Activated T-helper 1 cell treated with anti-CD3 and anti-CD28 coated beads, Interleukin-12 subunit alpha, Interleukin-12 subunit beta, Interleukin-2, Interleukin-4 antibody, amounts not matched to agents 30 ng/mL and 10 ng/mL and 1 ng/mL, durations not matched to agents 14 hours and 24 hours and 36 hours (primary cell): ENCODE results near the gene ARF3. TPM values are rescaled to one million over a fixed set of nuclear protein-coding genes. Genes with fewer than 3 reads are reported as not detected.
"Not testable (repeated sequence)": the region's sequence is repeated elsewhere in the genome, so short reads cannot be mapped to it uniquely, and the experiment has no call there.

ENCODE experiments used
- DNase-seq: peaks from one replicate; pipeline ENCODE4 v3.0.0; 2021; ENCODE audit warnings: low spot score
- H3K27ac Mint-ChIP-seq: one replicate; pipeline ENCODE4 v1.8.0; 2021; ENCODE audit warnings: mild to moderate bottlenecking, mixed read lengths
- H3K27me3 Mint-ChIP-seq: one replicate; pipeline ENCODE4 v1.8.0; 2022; ENCODE audit warnings: mild to moderate bottlenecking, moderate library complexity, mixed read lengths; ENCODE audit not compliant: insufficient read depth
- H3K36me3 Mint-ChIP-seq: one replicate; pipeline ENCODE4 v1.8.0; 2021; ENCODE audit warnings: low read depth, mixed read lengths
- H3K4me1 Mint-ChIP-seq: one replicate; pipeline ENCODE4 v1.8.0; 2021; ENCODE audit warnings: low read depth, mixed read lengths
- H3K4me3 Mint-ChIP-seq: one replicate; pipeline ENCODE4 v1.8.0; 2021; ENCODE audit warnings: mild to moderate bottlenecking, moderate library complexity, mixed read lengths
- H3K9me3 Mint-ChIP-seq: one replicate; pipeline ENCODE4 v1.8.0; 2021; ENCODE audit warnings: mixed read lengths
- intact Hi-C: fragments of 100-400 bp; cut with micrococcal nuclease; formaldehyde crosslinking; loops from one replicate; pipeline ENCODE4 v1.15.1; 2024
- total RNA-seq: library from RNA; stranded (reverse); gene quantifications from 2 replicates; pipeline ENCODE4 v1.2.3, GENCODE V29; 2022

Gene ARF3
- total RNA-seq, 1 donor from 2014 or later, result 116 TPM

- intact Hi-C loops, result no loop called here
- no peak for DNase-seq
- Mint-ChIP-seq H3K9me3 (no peaks in the 10 kb centered on the region), H3K4me1 (peaks cover 40% of the 10 kb centered on the region), H3K27ac (peak overlapping the region; percentile 68), H3K4me3 (peak overlapping the region; percentile 64), H3K27me3 (no peaks in the 10 kb centered on the region), H3K36me3 (peaks cover 34% of the 10 kb centered on the region)
These were observed 30.0 kb downstream of the ARF3 start for GRCh38 chr12:48927261-48927660.

GRCh38 chr12:48925304-48926011 lies 31.8 kb downstream of the ARF3 start, which contains the start of gene FKBP11:
TSS of gene FKBP11 (minus strand) at chr12:48925492. CDS start at chr12:48925428, 64 bp downstream.
- Mint-ChIP-seq H3K36me3 (peaks cover 38% of the 10 kb centered on the region), H3K4me3 (peak within 1 kb of the TSS; percentile 89), H3K27me3 (no peaks in the 10 kb centered on the region), H3K27ac (peak within 1 kb of the TSS; percentile 81), H3K4me1 (peaks cover 47% of the 10 kb centered on the region), H3K9me3 (no peaks in the 10 kb centered on the region)
- intact Hi-C loops, result loop anchor here (1.0 kb wide), 4 partner anchors 11 to 73 kb away; partner anchors contain the start of gene DDX23
- peak; percentile 54 for DNase-seq

- peak overlapping the region; percentile 81 for H3K27ac Mint-ChIP-seq
- H3K4me3 Mint-ChIP-seq, result peak overlapping the region; percentile 89
- H3K4me1 Mint-ChIP-seq, result peaks cover 47% of the 10 kb centered on the region
- no peaks in the 10 kb centered on the region for H3K27me3 Mint-ChIP-seq
- no peaks in the 10 kb centered on the region for H3K9me3 Mint-ChIP-seq
- intact Hi-C loops, result loop anchor here (1.0 kb wide), 5 partner anchors 12 to 72 kb away; partner anchors contain the start of genes ARF3 and DDX23
- DNase-seq, result peak; percentile 38
- peaks cover 35% of the 10 kb centered on the region for H3K36me3 Mint-ChIP-seq
These were observed 32.5 kb downstream of the ARF3 start for GRCh38 chr12:48924617-48925303.

GRCh38 chr12:48923117-48923516 lies 34.2 kb downstream of the ARF3 start:
- intact Hi-C loops, result no loop called here
- peak overlapping the region; percentile 89 for H3K4me3 Mint-ChIP-seq
- peaks cover 32% of the 10 kb centered on the region for H3K36me3 Mint-ChIP-seq
- H3K27ac Mint-ChIP-seq, result no peak overlapping the region
- H3K27me3 Mint-ChIP-seq, result no peaks in the 10 kb centered on the region
- H3K9me3 Mint-ChIP-seq, result no peaks in the 10 kb centered on the region
- no peak for DNase-seq
- peaks cover 54% of the 10 kb centered on the region for H3K4me1 Mint-ChIP-seq

- Mint-ChIP-seq H3K27me3 (no peaks in the 10 kb centered on the region), H3K27ac (peak overlapping the region; percentile 62), H3K4me3 (peak overlapping the region; percentile 79), H3K36me3 (peaks cover 20% of the 10 kb centered on the region), H3K9me3 (no peaks in the 10 kb centered on the region), H3K4me1 (peaks cover 36% of the 10 kb centered on the region)
- peak; percentile 16 for DNase-seq
- intact Hi-C loops, result no loop called here
These were observed 39.3 kb downstream of the ARF3 start for GRCh38 chr12:48917857-48918537.

GRCh38 chr12:48910196-48910595 lies 47.1 kb downstream of the ARF3 start:
- peaks cover 1% of the 10 kb centered on the region for H3K36me3 Mint-ChIP-seq
- H3K27ac Mint-ChIP-seq, result no peak overlapping the region
- no peak for DNase-seq
- no peaks in the 10 kb centered on the region for H3K9me3 Mint-ChIP-seq
- peaks cover 6% of the 10 kb centered on the region for H3K27me3 Mint-ChIP-seq
- H3K4me3 Mint-ChIP-seq, result no peak overlapping the region
- intact Hi-C loops, result no loop called here
- no peaks in the 10 kb centered on the region for H3K4me1 Mint-ChIP-seq

- H3K36me3 Mint-ChIP-seq, H3K4me1 Mint-ChIP-seq, H3K27me3 Mint-ChIP-seq, DNase-seq, intact Hi-C loops, H3K9me3 Mint-ChIP-seq, H3K27ac Mint-ChIP-seq, H3K4me3 Mint-ChIP-seq: not testable (repeated sequence)
These were observed 47.6 kb downstream of the ARF3 start for GRCh38 chr12:48909698-48910097.

- H3K27ac Mint-ChIP-seq, result no peak overlapping the region
- intact Hi-C loops, result no loop called here
- no peak for DNase-seq
- no peaks in the 10 kb centered on the region for H3K9me3 Mint-ChIP-seq
- peaks cover 10% of the 10 kb centered on the region for H3K27me3 Mint-ChIP-seq
- no peaks in the 10 kb centered on the region for H3K36me3 Mint-ChIP-seq
- H3K4me3 Mint-ChIP-seq, result no peak overlapping the region
- H3K4me1 Mint-ChIP-seq, result peaks cover 14% of the 10 kb centered on the region
These were observed 50.0 kb downstream of the ARF3 start for GRCh38 chr12:48907245-48907644.

- peak overlapping the region; percentile 68 for H3K4me3 Mint-ChIP-seq
- H3K27me3 Mint-ChIP-seq, result peaks cover 8% of the 10 kb centered on the region
- peak overlapping the region; percentile 71 for H3K27ac Mint-ChIP-seq
- H3K36me3 Mint-ChIP-seq, result no peaks in the 10 kb centered on the region
- intact Hi-C loops, result loop anchor here (1.0 to 5.0 kb wide), 5 partner anchors 21 to 84 kb away; partner anchors contain the start of genes DDX23, FKBP11 and WNT1
- peaks cover 14% of the 10 kb centered on the region for H3K4me1 Mint-ChIP-seq
- DNase-seq, result peak; percentile 70
- H3K9me3 Mint-ChIP-seq, result no peaks in the 10 kb centered on the region
These were observed 53.3 kb downstream of the ARF3 start for GRCh38 chr12:48903982-48904411.

- H3K4me1 Mint-ChIP-seq, result peaks cover 14% of the 10 kb centered on the region
- peaks cover 12% of the 10 kb centered on the region for H3K27me3 Mint-ChIP-seq
- H3K4me3 Mint-ChIP-seq, result peak overlapping the region; percentile 68
- peak overlapping the region; percentile 21 for H3K27ac Mint-ChIP-seq
- H3K9me3 Mint-ChIP-seq, result no peaks in the 10 kb centered on the region
- intact Hi-C loops, result loop anchor here (5.0 kb wide), 1 partner anchor 74 kb away; the partner anchor contains the start of gene WNT1
- no peak for DNase-seq
- H3K36me3 Mint-ChIP-seq, result no peaks in the 10 kb centered on the region
These were observed 53.8 kb downstream of the ARF3 start for GRCh38 chr12:48903363-48903981.

- Mint-ChIP-seq H3K27me3 (peaks cover 18% of the 10 kb centered on the region), H3K9me3 (no peaks in the 10 kb centered on the region), H3K4me3 (no peak overlapping the region), H3K27ac (no peak overlapping the region), H3K4me1 (peaks cover 14% of the 10 kb centered on the region), H3K36me3 (no peaks in the 10 kb centered on the region)
- intact Hi-C loops, result loop anchor here (5.0 kb wide), 1 partner anchor 76 kb away; the partner anchor contains the start of gene WNT1
- no peak for DNase-seq
These were observed 56.0 kb downstream of the ARF3 start for GRCh38 chr12:48901278-48901677.

- intact Hi-C loops, result loop anchor here (5.0 kb wide), 1 partner anchor 78 kb away; the partner anchor contains the start of gene WNT1
- peaks cover 22% of the 10 kb centered on the region for H3K27me3 Mint-ChIP-seq
These were observed 57.6 kb downstream of the ARF3 start for GRCh38 chr12:48899651-48900050.

More at GRCh38 chr12:48899651-48900050, 57.6 kb downstream of the ARF3 start:
- Mint-ChIP-seq H3K4me3 (no peak overlapping the region), H3K27ac (no peak overlapping the region), H3K36me3 (no peaks in the 10 kb centered on the region), H3K9me3 (no peaks in the 10 kb centered on the region), H3K4me1 (peaks cover 12% of the 10 kb centered on the region)
- no peak for DNase-seq
